ENCODE data around the gene CCDC71. TPM values are rescaled to one million over a fixed set of nuclear protein-coding genes. Genes with fewer than 3 reads are reported as not detected.

CCDC71 gene
- 0.71 TPM in 1 of 2 replicates, not detected in the other for polyA plus RNA-seq

DNA sequence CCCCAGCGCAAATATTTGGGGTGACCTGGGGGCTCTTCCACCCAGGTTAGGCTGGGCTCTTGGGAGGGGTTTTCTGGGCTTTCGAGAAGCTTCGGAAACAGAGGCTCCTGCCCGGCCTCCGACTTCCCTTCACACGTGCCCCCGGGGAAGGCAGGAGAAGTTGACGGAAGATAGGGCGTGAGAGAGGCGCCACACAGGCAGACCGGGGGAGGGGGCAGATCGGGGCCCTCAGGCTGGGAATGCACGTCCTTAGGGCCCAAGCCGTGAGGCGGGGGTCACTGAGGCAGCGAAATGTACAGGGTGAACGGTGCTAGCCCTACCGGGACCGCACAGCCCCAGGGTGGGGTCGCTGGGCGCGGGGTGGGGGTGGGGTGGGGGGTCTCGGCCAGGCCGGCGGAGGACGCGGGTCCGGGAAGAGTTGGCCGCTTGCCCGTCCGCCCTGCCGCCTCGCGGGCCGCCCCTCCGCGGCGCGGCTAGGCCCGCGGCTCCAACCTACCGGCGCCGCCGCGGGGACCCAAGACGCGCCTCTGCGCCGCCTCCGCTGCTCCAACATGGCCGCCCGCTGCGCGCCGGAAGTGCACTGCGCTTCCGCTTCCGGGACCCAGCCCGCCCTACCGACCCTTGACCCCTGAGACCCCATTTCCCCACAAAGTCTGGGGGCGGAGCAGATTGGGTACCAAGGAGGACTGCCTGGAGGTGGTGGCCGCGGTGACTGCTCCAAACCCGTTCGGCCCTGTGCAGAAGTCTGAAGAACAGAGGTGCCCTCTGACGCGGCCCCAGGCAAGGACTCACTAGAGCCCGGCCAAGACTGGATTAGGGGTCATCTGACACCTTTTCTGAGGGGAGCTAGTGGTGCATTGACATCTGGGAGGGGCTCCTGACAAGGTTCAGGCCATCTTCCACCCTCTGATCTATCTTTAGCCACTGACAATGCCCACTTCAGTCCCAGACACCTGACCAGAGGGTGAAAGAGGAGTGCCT lies at the start of gene CCDC71:
TSS of gene CCDC71 (minus strand) at position 561 of the 981 bp plus-strand sequence. CDS start 2,123 bp downstream, outside the sequence.

DNA sequence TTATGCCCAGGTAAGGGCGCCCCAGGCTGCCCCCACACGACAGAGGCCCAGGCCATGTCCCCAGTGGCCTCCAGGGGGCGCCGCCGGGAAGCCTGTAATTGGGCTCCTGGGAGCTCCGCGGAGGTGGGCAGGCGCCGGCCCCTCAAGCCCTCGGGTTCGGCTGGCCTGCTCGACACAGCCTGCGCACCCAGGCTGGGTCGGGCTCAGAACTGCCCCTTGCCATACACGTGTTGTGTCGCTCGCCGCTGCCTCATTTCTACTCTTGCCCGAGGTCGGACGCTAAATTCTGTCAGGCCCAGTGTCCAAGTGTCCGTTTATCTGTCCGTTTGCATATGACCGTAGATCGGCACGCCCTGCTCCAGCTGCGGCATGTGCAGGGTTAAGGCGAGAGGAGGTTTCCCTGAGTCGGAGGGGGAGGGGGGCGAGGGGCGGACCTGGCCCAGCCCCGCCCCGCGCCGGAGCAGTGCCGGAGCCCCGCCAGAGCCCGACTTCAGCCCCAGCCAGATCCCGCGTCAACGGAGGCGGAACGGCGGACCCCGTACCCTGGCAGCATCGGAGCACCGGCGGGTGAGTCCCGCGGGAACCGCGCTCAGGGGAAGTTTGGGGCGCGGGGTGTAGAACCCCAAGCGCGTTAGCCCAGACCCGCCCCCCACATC lies 5.1 kb upstream of the CCDC71 start, which contains the start of gene KLHDC8B:
TSS of gene KLHDC8B (plus strand) at position 480 of the 656 bp plus-strand sequence. CDS start 1,172 bp downstream, outside the sequence.

DNA sequence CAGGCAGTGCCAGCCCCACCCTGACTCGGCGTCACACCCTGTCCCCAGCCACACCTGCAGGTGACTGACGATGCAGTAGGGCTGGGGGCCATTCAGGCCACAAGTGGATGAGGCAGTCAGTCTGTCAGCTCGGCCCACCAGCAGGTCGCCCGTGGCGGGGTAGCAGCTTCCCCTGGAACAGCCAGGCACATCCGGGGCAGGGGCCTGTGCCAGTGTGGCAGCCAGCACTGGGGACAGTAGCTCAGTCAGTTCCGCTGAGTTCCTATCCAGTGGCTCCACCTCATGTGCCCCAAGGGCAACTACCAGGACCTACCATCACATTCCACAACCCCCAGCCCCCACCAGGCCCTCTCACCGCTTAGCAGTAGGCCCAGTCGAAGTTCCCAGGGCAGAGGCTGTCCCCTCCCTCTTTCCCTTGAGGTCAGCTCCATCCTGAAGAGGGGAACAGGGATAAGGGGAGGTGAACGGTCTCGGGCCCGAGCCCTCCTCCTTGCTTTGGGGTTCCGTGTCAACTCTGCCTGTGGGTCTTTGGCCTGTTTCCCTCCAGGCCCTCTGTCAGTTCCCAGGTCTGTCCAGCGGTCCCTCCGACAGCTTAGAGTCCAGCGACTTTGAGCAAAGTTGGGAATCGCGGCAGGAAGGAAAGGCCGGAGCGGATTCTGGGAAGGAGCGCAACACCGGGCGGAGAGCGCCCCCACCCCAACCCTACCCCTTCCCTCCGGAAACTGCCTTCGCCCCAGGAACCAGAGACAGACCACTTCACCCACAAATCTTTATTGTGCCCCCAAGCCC lies 33.5 kb downstream of the CCDC71 start, which contains the start of gene LAMB2:
TSS of gene LAMB2 (minus strand) at position 614 of the 789 bp plus-strand sequence. CDS start at position 431, 183 bp downstream.

DNA sequence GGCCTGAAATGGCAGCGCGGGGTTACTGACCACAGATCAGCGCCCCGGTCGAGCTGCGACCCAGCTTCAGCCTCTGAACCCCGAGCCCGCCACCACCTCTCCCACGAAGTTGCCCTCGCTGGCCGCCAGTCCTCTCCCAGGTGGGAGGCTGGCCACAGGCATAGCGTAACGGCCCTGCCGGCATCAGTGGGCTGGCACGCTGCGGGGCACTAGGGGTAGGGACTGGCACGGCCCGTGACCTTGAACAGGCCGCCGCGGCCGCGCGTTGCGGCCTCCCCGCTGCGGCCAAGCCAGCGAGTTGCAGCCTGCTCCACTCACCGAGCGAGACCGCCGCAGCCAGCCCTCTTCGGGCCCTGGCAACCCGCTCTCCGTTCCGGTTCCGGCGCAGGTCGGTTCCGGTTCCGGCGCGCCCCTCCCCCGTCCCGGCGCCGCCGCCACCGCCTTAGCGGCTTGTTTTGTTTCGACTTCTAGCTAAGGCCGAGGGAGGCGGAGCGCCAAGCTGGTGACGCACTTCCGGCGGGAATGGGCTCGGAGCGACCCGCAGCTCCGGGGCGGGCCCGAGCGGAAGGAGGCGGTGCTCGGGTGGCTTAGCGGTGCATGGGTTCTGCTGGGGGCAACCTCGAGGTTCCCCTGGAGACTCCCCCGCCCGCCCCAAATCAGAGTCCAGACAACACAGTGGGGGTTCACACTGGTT lies 45.5 kb downstream of the CCDC71 start, which contains the start of gene USP19:
TSS of gene USP19 (minus strand) at position 386 of the 694 bp plus-strand sequence. CDS start 1,678 bp downstream, outside the sequence.

Other genes with a start within 250 kb of the CCDC71 start
- gene ARIH2, start 247.5 kb downstream of the CCDC71 start, polyA plus RNA-seq = 9.2 and 11.0 TPM in 2 replicates
- 91.4 and 105 TPM in 2 replicates for gene P4HTM, start 176.1 kb downstream of the CCDC71 start, polyA plus RNA-seq
- 4.4 and 6.2 TPM in 2 replicates for gene WDR6, start 158.9 kb downstream of the CCDC71 start, polyA plus RNA-seq
- gene DALRD3, start 147.8 kb downstream of the CCDC71 start, polyA plus RNA-seq = 12.5 and 13.3 TPM in 2 replicates
- gene NDUFAF3, start 144.2 kb downstream of the CCDC71 start, polyA plus RNA-seq = 158 and 201 TPM in 2 replicates
- gene IMPDH2, start 136.9 kb downstream of the CCDC71 start, polyA plus RNA-seq = 45.7 and 59.5 TPM in 2 replicates
- 23.9 and 36.7 TPM in 2 replicates for gene QRICH1, start 72.3 kb downstream of the CCDC71 start, polyA plus RNA-seq
- 58.5 and 59.6 TPM in 2 replicates for gene QARS1, start 61.6 kb downstream of the CCDC71 start, polyA plus RNA-seq
- 2.1 and 3.5 TPM in 2 replicates for gene USP19, start 45.5 kb downstream of the CCDC71 start, polyA plus RNA-seq
- gene LAMB2, start 33.3 kb downstream of the CCDC71 start, polyA plus RNA-seq = 12.6 and 20.2 TPM in 2 replicates
- gene KLHDC8B, start 5.3 kb upstream of the CCDC71 start, polyA plus RNA-seq = 3.0 TPM in 1 of 2 replicates, not detected in the other
- gene C3orf62, start 110.9 kb upstream of the CCDC71 start, polyA plus RNA-seq = 6.3 and 6.5 TPM in 2 replicates
- gene USP4, start 173.7 kb upstream of the CCDC71 start, polyA plus RNA-seq = 26.0 and 28.0 TPM in 2 replicates
- gene GPX1, start 192.0 kb upstream of the CCDC71 start, polyA plus RNA-seq = 80.7 and 108 TPM in 2 replicates
- gene RHOA, start 245.6 kb upstream of the CCDC71 start, polyA plus RNA-seq = 148 and 151 TPM in 2 replicates
- 7.7 and 9.9 TPM in 2 replicates for gene TCTA, start 246.1 kb upstream of the CCDC71 start, polyA plus RNA-seq